ENCODE results near the gene OR56A1.

DNA sequence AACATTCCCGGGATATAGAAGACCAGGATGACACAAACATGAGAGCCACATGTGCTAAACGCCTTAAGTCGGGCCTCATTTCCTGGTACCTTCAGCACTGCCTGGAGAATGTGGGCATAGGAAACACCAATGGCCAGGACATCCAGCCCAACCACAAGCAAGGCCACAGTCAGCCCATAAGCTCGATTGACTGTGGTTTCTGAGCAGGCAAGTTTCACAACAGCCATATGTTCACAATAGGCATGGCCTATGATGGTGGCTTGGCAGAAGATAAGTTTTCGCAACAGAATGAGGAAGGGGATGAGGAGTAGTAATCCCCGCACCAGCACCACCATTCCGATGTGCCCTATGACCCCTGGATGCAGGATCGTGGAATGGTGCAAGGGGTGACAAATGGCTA is 26.9 kb upstream of the OR56A1 start:
- TF ChIP-seq POLR2A (IDR thresholded peaks at IDR 0.05) (no peak), POLR2AphosphoS5 (IDR thresholded peaks at IDR 0.05; ENCODE audit: insufficient read depth in 1 of 2, low read depth in 1 of 2) (no peak)
- TF ChIP-seq, protein P1, sequence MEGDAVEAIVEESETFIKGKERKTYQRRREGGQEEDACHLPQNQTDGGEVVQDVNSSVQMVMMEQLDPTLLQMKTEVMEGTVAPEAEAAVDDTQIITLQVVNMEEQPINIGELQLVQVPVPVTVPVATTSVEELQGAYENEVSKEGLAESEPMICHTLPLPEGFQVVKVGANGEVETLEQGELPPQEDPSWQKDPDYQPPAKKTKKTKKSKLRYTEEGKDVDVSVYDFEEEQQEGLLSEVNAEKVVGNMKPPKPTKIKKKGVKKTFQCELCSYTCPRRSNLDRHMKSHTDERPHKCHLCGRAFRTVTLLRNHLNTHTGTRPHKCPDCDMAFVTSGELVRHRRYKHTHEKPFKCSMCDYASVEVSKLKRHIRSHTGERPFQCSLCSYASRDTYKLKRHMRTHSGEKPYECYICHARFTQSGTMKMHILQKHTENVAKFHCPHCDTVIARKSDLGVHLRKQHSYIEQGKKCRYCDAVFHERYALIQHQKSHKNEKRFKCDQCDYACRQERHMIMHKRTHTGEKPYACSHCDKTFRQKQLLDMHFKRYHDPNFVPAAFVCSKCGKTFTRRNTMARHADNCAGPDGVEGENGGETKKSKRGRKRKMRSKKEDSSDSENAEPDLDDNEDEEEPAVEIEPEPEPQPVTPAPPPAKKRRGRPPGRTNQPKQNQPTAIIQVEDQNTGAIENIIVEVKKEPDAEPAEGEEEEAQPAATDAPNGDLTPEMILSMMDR (IDR thresholded peaks at IDR 0.05) = no peak

All from vagina (tissue), 2 donors.